K562 (cell line): ENCODE measurements around the gene CCDC85B. TPM values are rescaled to one million over a fixed set of nuclear protein-coding genes. Genes with fewer than 3 reads are reported as not detected.
"Not testable (repeated sequence)": the region's sequence is repeated elsewhere in the genome, so short reads cannot be mapped to it uniquely, and the experiment has no call there.

ENCODE experiments used
- ATAC-seq: fragments of 200-7000 bp; cut with Tn5 transposase; 3 replicates; pipeline ENCODE4 v1.9.1; 2020; ENCODE audit warnings: moderate library complexity
- BruUV-seq: library from RNA; stranded (reverse); fragments of 400-500 nt; replicated peaks from 2 replicates; lab custom pipeline; 2021; lab: Mats Ljungman, UMichigan
- CTCF ChIA-PET: fragments of 300-600 bp; formaldehyde crosslinking; extraction: SDS; loops from one replicate; lab custom pipeline; 2021; ENCODE audit warnings: low intra/inter-chr PET ratio; lab: Yijun Ruan, JAX
- POLR2A ChIA-PET: fragments of 300-600, 350-650 bp; sonication (Branson Sonifier 250); formaldehyde crosslinking; extraction: SDS; loops from one replicate; lab custom pipeline; 2021; ENCODE audit warnings: antibody characterized with exemption, inconsistent platforms; lab: Yijun Ruan, JAX
- DNase-seq, 4 experiments: peaks; one replicate each; pipeline versions ENCODE4 v3.0.0 to v3.0.0-alpha.2; 2011 to 2018; ENCODE audit warnings: low spot score in 3 of 4, mixed read lengths in 3 of 4; ENCODE audit errors: extremely low read depth in 1 of 4
- FAIRE-seq: peaks from 2 replicates; lab custom pipeline; 2011; peaks lifted over from hg19 to GRCh38; lab: Jason Lieb, UNC
- H2AFZ ChIP-seq: 2 replicates; pipeline ENCODE4 v1.6.0; 2011; ENCODE audit warnings: low read depth, low read length, control low read depth, inconsistent platforms
- H3K27ac ChIP-seq: fragments of 200-600 bp; 3 replicates; pipeline ENCODE4 v1.8.0; 2011; ENCODE audit warnings: low read depth, mild to moderate bottlenecking, control low read depth, inconsistent platforms, low read length, moderate library complexity, mixed read lengths; ENCODE audit errors: extremely low read depth
- H3K27me3 ChIP-seq, 2 experiments: fragments of 300-600 bp in 1 of 2; 2 replicates in 1 of 2; 3 replicates in 1 of 2; pipeline versions ENCODE4 v1.6.0 to v1.8.0; 2011; ENCODE audit warnings: inconsistent platforms in 2 of 2, low read length in 2 of 2, mild to moderate bottlenecking in 1 of 2, mixed read lengths in 1 of 2, moderate library complexity in 1 of 2; ENCODE audit not compliant: control insufficient read depth in 2 of 2, insufficient read depth in 2 of 2
- H3K36me3 ChIP-seq: fragments of 300-600 bp; 3 replicates; pipeline ENCODE4 v1.8.0; 2011; ENCODE audit warnings: mild to moderate bottlenecking, low read length, inconsistent platforms; ENCODE audit not compliant: control insufficient read depth, insufficient read depth
- H3K4me1 ChIP-seq, 2 experiments: fragments of 200-600 bp in 1 of 2; replicated peaks in 1 of 2; 2 replicates in 1 of 2; 3 replicates in 1 of 2; pipeline versions ENCODE4 v1.5.1 to v1.8.0; 2011; ENCODE audit warnings: inconsistent platforms in 2 of 2, low read length in 2 of 2, mild to moderate bottlenecking in 1 of 2, mixed read lengths in 1 of 2, moderate library complexity in 1 of 2; ENCODE audit not compliant: control insufficient read depth in 2 of 2, insufficient read depth in 2 of 2
- H3K4me2 ChIP-seq: 2 replicates; pipeline ENCODE4 v1.6.1; 2011; ENCODE audit warnings: low read length, control low read depth, inconsistent platforms, mixed read lengths; ENCODE audit not compliant: insufficient read depth
- H3K4me3 ChIP-seq: fragments of 200-600 bp; sonication (generic), shearing (Covaris generic); 2 replicates; pipeline ENCODE4 v1.5.1; 2016; ENCODE audit warnings: control low read depth, inconsistent platforms
- H3K79me2 ChIP-seq: fragments of 200-600 bp; 3 replicates; pipeline ENCODE4 v1.8.0; 2011; ENCODE audit warnings: low read length, inconsistent platforms; ENCODE audit not compliant: control insufficient read depth, insufficient read depth
- H3K9ac ChIP-seq, 2 experiments: 2 replicates each; pipeline versions ENCODE4 v1.6.0 to v1.6.1; 2011; ENCODE audit warnings: low read depth in 2 of 2, low read length in 2 of 2, control low read depth in 1 of 2, inconsistent platforms in 1 of 2, mild to moderate bottlenecking in 1 of 2, mixed read lengths in 1 of 2; ENCODE audit not compliant: insufficient read depth in 1 of 2
- H3K9me1 ChIP-seq: one replicate; pipeline ENCODE4 v1.6.0; 2011; ENCODE audit warnings: inconsistent platforms, mild to moderate bottlenecking, low read length, moderate library complexity; ENCODE audit not compliant: control insufficient read depth, insufficient read depth
- H3K9me3 ChIP-seq: replicated peaks from 2 replicates; pipeline ENCODE4 v1.5.1; 2011; ENCODE audit warnings: low read depth, low read length, inconsistent platforms; ENCODE audit not compliant: control insufficient read depth, insufficient read depth
- H4K20me1 ChIP-seq: replicated peaks from 2 replicates; pipeline ENCODE4 v1.6.1; 2011; ENCODE audit warnings: low read length, inconsistent platforms, mixed read lengths; ENCODE audit not compliant: control insufficient read depth, insufficient read depth
- CEBPB ChIP-seq: fragments of 450-650 bp; IDR thresholded peaks from 2 replicates; pipeline ENCODE4 v1.6.1; 2016; ENCODE audit warnings: missing genetic modification characterization, missing compliant biosample characterization
- DIDO1 ChIP-seq: fragments of 450-650 bp; IDR thresholded peaks from 2 replicates; pipeline ENCODE4 v1.6.1; 2016; ENCODE audit warnings: low read depth, missing biosample characterization, missing genetic modification characterization
- DPF2 ChIP-seq: fragments of 450-650 bp; IDR thresholded peaks from 2 replicates; pipeline ENCODE4 v1.6.1; 2016
- ILF3 ChIP-seq: fragments of 450-650 bp; IDR thresholded peaks from 2 replicates; pipeline ENCODE4 v1.6.1; 2018; ENCODE audit warnings: antibody characterized with exemption, mild to moderate bottlenecking, moderate library complexity, borderline replicate concordance
- MYC ChIP-seq, 2 experiments: fragments of 250-450 bp in 1 of 2; sonication (Bioruptor Pico) in 1 of 2; IDR thresholded peaks; 2 replicates each; pipeline versions ENCODE4 v1.5.1 to v1.6.1; 2012 to 2021; ENCODE audit warnings: low read depth in 2 of 2, borderline replicate concordance in 1 of 2, improper control_type of control experiment in 1 of 2, low read length in 1 of 2, mild to moderate bottlenecking in 1 of 2, moderate library complexity in 1 of 2
- NFATC3 ChIP-seq: fragments of 450-650 bp; IDR thresholded peaks from 2 replicates; pipeline ENCODE4 v1.6.1; 2017; ENCODE audit warnings: mild to moderate bottlenecking
- NONO ChIP-seq, 2 experiments: fragments of 200-400 bp in 1 of 2; fragments of 450-650 bp in 1 of 2; formaldehyde crosslinking in 1 of 2; IDR thresholded peaks; 2 replicates each; pipeline ENCODE4 v1.6.1; 2017; ENCODE audit warnings: low read depth in 2 of 2, mild to moderate bottlenecking in 2 of 2, moderate library complexity in 2 of 2, low read length in 1 of 2
- NR2C2 ChIP-seq, 2 experiments: fragments of 200-800 bp in 1 of 2; sonication (Bioruptor generic) in 1 of 2; sonication (generic) in 1 of 2; formaldehyde crosslinking in 1 of 2; IDR thresholded peaks; 2 replicates each; pipeline versions ENCODE4 v1.6.1 to v1.8.0; 2016 to 2022; ENCODE audit warnings: mild to moderate bottlenecking in 1 of 2, missing compliant biosample characterization in 1 of 2, missing genetic modification characterization in 1 of 2, missing genetic modification reagents in 1 of 2
- PML ChIP-seq: IDR thresholded peaks from 2 replicates; pipeline ENCODE4 v1.6.1; 2012; ENCODE audit warnings: low read length, inconsistent platforms
- PURB ChIP-seq: sonication (generic); formaldehyde crosslinking; IDR thresholded peaks from 2 replicates; pipeline ENCODE4 v1.9.0; 2021; ENCODE audit warnings: low read depth, mild to moderate bottlenecking, missing genetic modification reagents
- RCOR1 ChIP-seq, 2 experiments: IDR thresholded peaks; 2 replicates each; pipeline ENCODE4 v1.6.1; 2012; ENCODE audit warnings: low read depth in 2 of 2, low read length in 2 of 2, borderline replicate concordance in 1 of 2, improper control_type of control experiment in 1 of 2
- SIRT6 ChIP-seq: IDR thresholded peaks from one replicate; pipeline ENCODE4 v1.6.1; 2012; ENCODE audit warnings: low read depth, mild to moderate bottlenecking, control low read depth, inconsistent platforms, low read length, moderate library complexity
- SRSF3 ChIP-seq: fragments of 200-400 bp; formaldehyde crosslinking; IDR thresholded peaks from 2 replicates; pipeline ENCODE4 v1.6.1; 2016; ENCODE audit warnings: mild to moderate bottlenecking, low read length, moderate library complexity; ENCODE audit not compliant: insufficient read depth
- TCF7L2 ChIP-seq: fragments of 150-350 bp; IDR thresholded peaks from 2 replicates; pipeline ENCODE4 v1.6.1; 2016; ENCODE audit warnings: low read depth, mild to moderate bottlenecking, low read length, moderate library complexity
- TRIM24 ChIP-seq, 2 experiments: fragments of 450-650 bp; IDR thresholded peaks; 2 replicates each; pipeline ENCODE4 v1.6.1; 2016
- U2AF1 ChIP-seq: fragments of 200-400 bp; formaldehyde crosslinking; optimal IDR thresholded peaks from 2 replicates; pipeline ENCODE3; 2017; ENCODE audit warnings: mild to moderate bottlenecking, low read depth, low read length, moderate library complexity
- ZFX ChIP-seq: sonication (generic); formaldehyde crosslinking; IDR thresholded peaks from 2 replicates; pipeline ENCODE4 v1.8.0; 2022; ENCODE audit warnings: mild to moderate bottlenecking, missing genetic modification reagents, moderate library complexity
- ZNF165 ChIP-seq: fragments of 250-450 bp; sonication (Bioruptor Pico); IDR thresholded peaks from 2 replicates; pipeline ENCODE4 v1.4.0; 2020; ENCODE audit warnings: borderline replicate concordance
- ZNF232 ChIP-seq: sonication (generic); formaldehyde crosslinking; IDR thresholded peaks from 2 replicates; pipeline ENCODE4 v1.8.0; 2022; ENCODE audit warnings: mild to moderate bottlenecking, missing genetic modification reagents
- ZNF384 ChIP-seq: IDR thresholded peaks from 2 replicates; pipeline ENCODE4 v1.6.1; 2012; ENCODE audit warnings: low read depth, low read length, improper control_type of control experiment
- ZNF695 ChIP-seq: fragments of 450-650 bp; formaldehyde crosslinking; IDR thresholded peaks from 2 replicates; pipeline ENCODE4 v1.4.0; 2020; ENCODE audit warnings: mild to moderate bottlenecking, moderate library complexity
- WGBS: fragments of 100-300 bp; shearing (Covaris generic); methylation state at CpG from one replicate; pipeline ENCODE4 v1.1.6; 2016; ENCODE audit warnings: low coverage, mixed read lengths; ENCODE audit not compliant: insufficient coverage; ENCODE audit errors: missing lambda C conversion rate; 5-methylcytosine and 5-hydroxymethylcytosine counted together
- in situ Hi-C: fragments of 300-500 bp; cut with MboI; formaldehyde crosslinking; loops from 4 replicates; pipeline ENCODE4 v1.15.0; 2018; ENCODE audit warnings: inconsistent platforms, mixed read lengths
- intact Hi-C: fragments of 100-400 bp; cut with micrococcal nuclease; formaldehyde crosslinking; loops from 2 replicates; pipeline ENCODE4 v1.14.2; 2022
- polyA plus RNA-seq, 8 experiments: library from polyadenylated mRNA; depleted of rRNA in 4 of 8; stranded (reverse) in 5 of 8; unstranded in 3 of 8; fragments of >200 nt; fragmentation: Nextera tagmentation in 2 of 8; fragmentation: Illumina TruSeq in 1 of 8; extraction: Ambion mirVana in 2 of 8; extraction: Trizol in 1 of 8; gene quantifications; 2 replicates each; pipeline versions ENCODE4 v1.2.1 to v1.2.3, GENCODE V29; 2011 to 2014; ENCODE audit warnings: inconsistent platforms in 1 of 8, missing spikeins in 1 of 8
- total RNA-seq, 7 experiments: library from RNA; depleted of rRNA in 6 of 7; stranded (reverse); fragments of >200 nt in 6 of 7; fragmentation: Illumina TruSeq in 2 of 7; extraction: Trizol in 2 of 7; gene quantifications; 2 replicates each; pipeline versions ENCODE4 v1.2.1 to v1.2.3, GENCODE V29; 2011 to 2021; ENCODE audit warnings: low replicate concordance in 1 of 7
- TF ChIP-seq, protein P1 (sequence below): sonication (generic); formaldehyde crosslinking; IDR thresholded peaks from 2 replicates; pipeline ENCODE4 v1.8.0; 2022; ENCODE audit warnings: missing genetic modification reagents, mild to moderate bottlenecking, borderline replicate concordance

CCDC85B gene
- total and polyA plus RNA-seq, 9 of the 15 experiments (the other 6 are each of a cell fraction or from before 2014, with no cell fraction given), result 0.14 to 138 (median 6.2) TPM

DNA sequence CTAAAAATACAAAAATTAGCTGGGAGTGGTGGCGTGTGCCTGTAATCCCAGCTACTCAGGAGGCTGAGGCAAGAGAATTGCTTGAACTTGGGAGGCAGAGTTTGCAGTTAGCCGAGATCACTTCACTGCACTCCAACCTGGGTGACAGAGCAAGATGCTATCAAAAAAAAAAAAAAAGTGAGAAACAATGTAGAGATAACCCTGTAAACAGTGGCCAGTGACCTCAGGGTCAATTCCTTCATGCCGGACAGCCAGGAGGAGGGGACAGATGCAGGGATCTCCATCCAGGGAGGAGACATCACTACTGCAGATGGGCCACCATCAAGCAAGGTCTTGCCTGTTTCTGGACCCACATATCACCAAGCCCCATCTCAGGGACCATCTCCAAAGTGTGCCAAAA is 42.7 kb upstream of the CCDC85B start (continued):
- peak; percentile 75; the same call in 1 of the 2 replicates for TF ChIP-seq ZNF384
- no peak for TF ChIP-seq SRSF3
- TF ChIP-seq TRIM24 (IDR thresholded peaks at IDR 0.05), result no peak
- TF ChIP-seq SIRT6, result no peak
- no peak for TF ChIP-seq ILF3
- TF ChIP-seq MYC (IDR thresholded peaks at IDR 0.05; ENCODE audit: low read depth, low read length), result no peak
- no peak for TF ChIP-seq MYC (CRISPR knock-in tag; IDR thresholded peaks at IDR 0.05; ENCODE audit: borderline replicate concordance, low read depth)
- no peak for TF ChIP-seq PML
- no peak for TF ChIP-seq ZFX (CRISPR knock-in tag)
- no peak for TF ChIP-seq NONO (IDR thresholded peaks at IDR 0.05; ENCODE audit: low read depth in 2 of 2, low read length in 1 of 2)
- TF ChIP-seq U2AF1, result no peak
- TF ChIP-seq DPF2, result peak; percentile 17; the same call in 1 of the 2 replicates
- TF ChIP-seq CEBPB (tag), result no peak
- no peak for TF ChIP-seq NR2C2 (CRISPR knock-in tag; IDR thresholded peaks at IDR 0.05)
- peak; percentile 52; the same call in 1 of the 2 replicates for TF ChIP-seq NR2C2 (tag; IDR thresholded peaks at IDR 0.05)
- TF ChIP-seq ZNF232, result no peak
- no peak for TF ChIP-seq TCF7L2
- TF ChIP-seq PURB (CRISPR knock-in tag), result no peak
- TF ChIP-seq, protein P1, sequence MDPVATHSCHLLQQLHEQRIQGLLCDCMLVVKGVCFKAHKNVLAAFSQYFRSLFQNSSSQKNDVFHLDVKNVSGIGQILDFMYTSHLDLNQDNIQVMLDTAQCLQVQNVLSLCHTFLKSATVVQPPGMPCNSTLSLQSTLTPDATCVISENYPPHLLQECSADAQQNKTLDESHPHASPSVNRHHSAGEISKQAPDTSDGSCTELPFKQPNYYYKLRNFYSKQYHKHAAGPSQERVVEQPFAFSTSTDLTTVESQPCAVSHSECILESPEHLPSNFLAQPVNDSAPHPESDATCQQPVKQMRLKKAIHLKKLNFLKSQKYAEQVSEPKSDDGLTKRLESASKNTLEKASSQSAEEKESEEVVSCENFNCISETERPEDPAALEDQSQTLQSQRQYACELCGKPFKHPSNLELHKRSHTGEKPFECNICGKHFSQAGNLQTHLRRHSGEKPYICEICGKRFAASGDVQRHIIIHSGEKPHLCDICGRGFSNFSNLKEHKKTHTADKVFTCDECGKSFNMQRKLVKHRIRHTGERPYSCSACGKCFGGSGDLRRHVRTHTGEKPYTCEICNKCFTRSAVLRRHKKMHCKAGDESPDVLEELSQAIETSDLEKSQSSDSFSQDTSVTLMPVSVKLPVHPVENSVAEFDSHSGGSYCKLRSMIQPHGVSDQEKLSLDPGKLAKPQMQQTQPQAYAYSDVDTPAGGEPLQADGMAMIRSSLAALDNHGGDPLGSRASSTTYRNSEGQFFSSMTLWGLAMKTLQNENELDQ (CRISPR knock-in tag), result no peak
- TF ChIP-seq ZNF165 (CRISPR knock-in tag), result no peak
- no peak for TF ChIP-seq NFATC3
- TF ChIP-seq RCOR1 (IDR thresholded peaks at IDR 0.05; ENCODE audit: borderline replicate concordance in 1 of 2, low read depth in 2 of 2, low read length in 2 of 2), result peak in 1 of 2 experiments; percentile 54; a peak in 1 of 4 replicates
- TF ChIP-seq ZNF695 (CRISPR knock-in tag), result no peak
- TF ChIP-seq DIDO1 (tag), result no peak

DNA sequence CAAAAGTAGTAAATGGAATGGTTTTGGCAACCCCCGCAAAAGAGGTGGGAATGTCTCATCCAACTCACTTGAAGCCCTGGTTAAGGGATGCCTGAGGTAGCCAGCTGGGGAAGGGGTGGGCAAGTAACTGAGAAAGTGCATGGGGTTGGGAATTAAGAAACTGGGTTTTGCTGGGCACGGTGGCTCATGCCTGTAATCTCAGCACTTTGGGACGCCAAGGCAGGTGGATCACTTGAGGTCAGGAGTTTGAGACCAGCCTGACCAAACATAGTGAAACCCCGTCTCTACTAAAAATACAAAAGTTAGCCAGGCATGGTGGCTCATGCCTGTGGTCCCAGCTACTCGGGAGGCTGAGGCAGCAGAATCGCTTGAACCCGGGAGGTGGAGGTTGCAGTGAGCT is 41.8 kb upstream of the CCDC85B start:
- peaks cover 0 to 21% of the 10 kb centered on the region in 2 experiments; a peak in 3 of 5 replicates for H3K4me1 ChIP-seq
- H3K9me3 ChIP-seq, H3K27me3 ChIP-seq, in situ Hi-C loops, BruUV-seq, intact Hi-C loops, H3K9ac ChIP-seq, DNase-seq, H3K4me3 ChIP-seq, ATAC-seq, H3K79me2 ChIP-seq, FAIRE-seq, H4K20me1 ChIP-seq, H3K27ac ChIP-seq, H3K4me2 ChIP-seq, H3K9me1 ChIP-seq, H2AFZ ChIP-seq: not testable (repeated sequence)
- WGBS, result 31% methylated on average over 7 of the region's 7 CpGs
- ChIA-PET CTCF (interaction anchor here (0.7 kb wide), 1 partner anchor 40 kb away, joined by 3 read pairs; no protein-coding TSS in a partner anchor), POLR2A (interaction anchor here (0.6 to 5.9 kb wide), 12 partner anchors 9 to 1141 kb away, joined by 3 to 67 read pairs (median 4); partner anchors contain the start of genes CCDC85B, CFL1, EHBP1L1 and FIBP)
- H3K36me3 ChIP-seq, result peaks cover 25% of the 10 kb centered on the region; the same call in 2 of the 3 replicates
